CD4-positive, alpha-beta T cell (primary cell): ENCODE data around the gene HIVEP3. TPM values are rescaled to one million over a fixed set of nuclear protein-coding genes. Genes with fewer than 3 reads are reported as not detected.

Experiments
- ATAC-seq: fragments of 200-7000 bp; cut with Tn5 transposase; one replicate; pipeline ENCODE4 v1.10.0; 2022; ENCODE audit warnings: mild to moderate bottlenecking; ENCODE audit not compliant: poor library complexity
- CTCF ChIA-PET: fragments of 350-600 bp; sonication (Branson Sonifier 250); formaldehyde crosslinking; loops from one replicate; lab custom pipeline; 2021; ENCODE audit warnings: antibody characterized with exemption, inconsistent platforms; lab: Charles Lee
- POLR2A ChIA-PET: fragments of 350-600 bp; sonication (Branson Sonifier 250); formaldehyde crosslinking; loops from one replicate; lab custom pipeline; 2021; ENCODE audit warnings: antibody characterized with exemption, inconsistent platforms; lab: Charles Lee
- DNase-seq, 14 experiments: peaks; one replicate each; pipeline ENCODE4 v3.0.0-alpha.2; 2013 to 2020; ENCODE audit warnings: mixed read lengths in 2 of 14
- H3K27ac ChIP-seq, 2 donors: one replicate each; pipeline versions ENCODE4 v1.5.1 to v1.7.0; 2013; ENCODE audit warnings: low read length in 2 of 2, low read depth in 1 of 2, mild to moderate bottlenecking in 1 of 2
- H3K27me3 ChIP-seq, 2 experiments: 1 replicate in 1 of 2; 2 replicates in 1 of 2; pipeline versions ENCODE4 v1.6.1 to v1.7.0; 2013; ENCODE audit warnings: low read length in 2 of 2, control low read depth in 1 of 2, mild to moderate bottlenecking in 1 of 2, moderate library complexity in 1 of 2; ENCODE audit not compliant: insufficient read depth in 2 of 2, control insufficient read depth in 1 of 2
- H3K36me3 ChIP-seq: one replicate; pipeline ENCODE4 v1.6.1; 2013; ENCODE audit warnings: low read length, control low read depth; ENCODE audit not compliant: insufficient read depth
- H3K4me1 ChIP-seq: one replicate; pipeline ENCODE4 v1.6.1; 2013; ENCODE audit warnings: low read length, control low read depth; ENCODE audit not compliant: insufficient read depth
- H3K4me3 ChIP-seq: one replicate; pipeline ENCODE4 v1.5.1; 2013; ENCODE audit warnings: mild to moderate bottlenecking, low read length, moderate library complexity
- H3K9me3 ChIP-seq, 2 experiments: 1 replicate in 1 of 2; 2 replicates in 1 of 2; pipeline versions ENCODE4 v1.6.1 to v1.7.0; 2013; ENCODE audit warnings: low read length in 2 of 2, mild to moderate bottlenecking in 2 of 2, control low read depth in 1 of 2, moderate library complexity in 1 of 2; ENCODE audit not compliant: control insufficient read depth in 1 of 2, insufficient read depth in 1 of 2
- H3K27ac Mint-ChIP-seq: one replicate; pipeline ENCODE4 v1.8.0; 2020; ENCODE audit warnings: mixed read lengths
- H3K27me3 Mint-ChIP-seq: one replicate; pipeline ENCODE4 v1.8.0; 2021; ENCODE audit warnings: mixed read lengths
- H3K36me3 Mint-ChIP-seq: one replicate; pipeline ENCODE4 v1.8.0; 2021; ENCODE audit warnings: low read depth, mixed read lengths
- H3K4me1 Mint-ChIP-seq: one replicate; pipeline ENCODE4 v1.8.0; 2021; ENCODE audit warnings: low read depth, mixed read lengths
- H3K4me3 Mint-ChIP-seq: one replicate; pipeline ENCODE4 v1.8.0; 2020; ENCODE audit warnings: mild to moderate bottlenecking, mixed read lengths
- H3K9me3 Mint-ChIP-seq: one replicate; pipeline ENCODE4 v1.8.0; 2020; ENCODE audit warnings: mixed read lengths
- CTCF ChIP-seq: fragments of 200-600 bp; IDR thresholded peaks from one replicate; pipeline ENCODE4 v1.8.0; 2022; ENCODE audit warnings: antibody characterized with exemption, mild to moderate bottlenecking
- intact Hi-C, 2 experiments: fragments of 100-400 bp; cut with DNase I in 1 of 2; cut with micrococcal nuclease in 1 of 2; formaldehyde crosslinking; loops; one replicate each; pipeline versions ENCODE4 v1.15.1 to v1.9.0; 2023 to 2025; cut with DNase I, micrococcal nuclease
- total RNA-seq, 174 experiments: library from RNA in 2 of 174; stranded (reverse) in 2 of 174; gene quantifications; one replicate each; pipeline ENCODE4 v1.2.3 and lab custom pipeline; 2021 to 2026

Gene HIVEP3
- total RNA-seq, 2 experiments from 2014 or later, result 5.1 to 5.4 TPM

GRCh38 chr1:41632781-41633575 lies 285.7 kb downstream of the HIVEP3 start:
- Mint-ChIP-seq H3K9me3 (no peaks in the 10 kb centered on the region), H3K27ac (no peak overlapping the region), H3K4me3 (no peak overlapping the region), H3K4me1 (peaks cover 39% of the 10 kb centered on the region), H3K27me3 (no peaks in the 10 kb centered on the region), H3K36me3 (no peaks in the 10 kb centered on the region)
- intact Hi-C loops, result no loop called here
- no peak overlapping the region for H3K4me3 ChIP-seq
- no peaks in the 10 kb centered on the region for H3K27me3 ChIP-seq
- H3K4me1 ChIP-seq, result peaks cover 4% of the 10 kb centered on the region
- DNase-seq, result no peak
- H3K9me3 ChIP-seq, result no peaks in the 10 kb centered on the region
- ChIA-PET CTCF (no interaction called here), POLR2A (no interaction called here)
- H3K36me3 ChIP-seq, result peaks cover 7% of the 10 kb centered on the region
- no peak for TF ChIP-seq CTCF
- no peak overlapping the region for H3K27ac ChIP-seq
- ATAC-seq, result no peak

- ATAC-seq, result no peak
- intact Hi-C loops, result no loop called here
Observed at GRCh38 chr1:41631971-41632370, 286.8 kb downstream of the HIVEP3 start.

GRCh38 chr1:41631154-41631553 lies 287.6 kb downstream of the HIVEP3 start:
- H3K36me3 Mint-ChIP-seq, result no peaks in the 10 kb centered on the region

More at GRCh38 chr1:41631971-41632370, 286.8 kb downstream of the HIVEP3 start:
- H3K4me3 Mint-ChIP-seq, result no peak overlapping the region
- H3K4me1 Mint-ChIP-seq, result peaks cover 32% of the 10 kb centered on the region
- no peaks in the 10 kb centered on the region for H3K27me3 ChIP-seq
- no peaks in the 10 kb centered on the region for H3K9me3 Mint-ChIP-seq
- ChIA-PET POLR2A (no interaction called here), CTCF (no interaction called here)
- no peaks in the 10 kb centered on the region for H3K9me3 ChIP-seq
- peaks cover 10% of the 10 kb centered on the region for H3K36me3 ChIP-seq
- H3K27ac Mint-ChIP-seq, result no peak overlapping the region
- no peaks in the 10 kb centered on the region for H3K27me3 Mint-ChIP-seq
- no peaks in the 10 kb centered on the region for H3K36me3 Mint-ChIP-seq
- no peak for TF ChIP-seq CTCF
- no peak overlapping the region for H3K27ac ChIP-seq
- DNase-seq, result no peak
- no peaks in the 10 kb centered on the region for H3K4me1 ChIP-seq
- H3K4me3 ChIP-seq, result no peak overlapping the region

More at GRCh38 chr1:41631154-41631553, 287.6 kb downstream of the HIVEP3 start:
- H3K27ac ChIP-seq, result no peak overlapping the region
- POLR2A ChIA-PET, result no interaction called here
- H3K4me3 ChIP-seq, result no peak overlapping the region
- H3K27me3 Mint-ChIP-seq, result no peaks in the 10 kb centered on the region
- ATAC-seq (no peak), DNase-seq (no peak)
- no peak for TF ChIP-seq CTCF
- H3K4me3 Mint-ChIP-seq, result no peak overlapping the region
- H3K4me1 ChIP-seq, result no peaks in the 10 kb centered on the region
- H3K27ac Mint-ChIP-seq, result no peak overlapping the region
- no peaks in the 10 kb centered on the region for H3K9me3 Mint-ChIP-seq
- intact Hi-C loops, result no loop called here
- no peaks in the 10 kb centered on the region for H3K9me3 ChIP-seq
- CTCF ChIA-PET, result no interaction called here
- no peaks in the 10 kb centered on the region for H3K27me3 ChIP-seq
- peaks cover 30% of the 10 kb centered on the region for H3K4me1 Mint-ChIP-seq
- H3K36me3 ChIP-seq, result peaks cover 10% of the 10 kb centered on the region
